Stromal cell of bone marrow (primary cell): ENCODE measurements around the gene GRB10.

Experiments
- DNase-seq: peaks from one replicate; pipeline ENCODE4 v3.0.0-alpha.2; 2012; ENCODE audit warnings: low read depth

Gene GRB10

DNA sequence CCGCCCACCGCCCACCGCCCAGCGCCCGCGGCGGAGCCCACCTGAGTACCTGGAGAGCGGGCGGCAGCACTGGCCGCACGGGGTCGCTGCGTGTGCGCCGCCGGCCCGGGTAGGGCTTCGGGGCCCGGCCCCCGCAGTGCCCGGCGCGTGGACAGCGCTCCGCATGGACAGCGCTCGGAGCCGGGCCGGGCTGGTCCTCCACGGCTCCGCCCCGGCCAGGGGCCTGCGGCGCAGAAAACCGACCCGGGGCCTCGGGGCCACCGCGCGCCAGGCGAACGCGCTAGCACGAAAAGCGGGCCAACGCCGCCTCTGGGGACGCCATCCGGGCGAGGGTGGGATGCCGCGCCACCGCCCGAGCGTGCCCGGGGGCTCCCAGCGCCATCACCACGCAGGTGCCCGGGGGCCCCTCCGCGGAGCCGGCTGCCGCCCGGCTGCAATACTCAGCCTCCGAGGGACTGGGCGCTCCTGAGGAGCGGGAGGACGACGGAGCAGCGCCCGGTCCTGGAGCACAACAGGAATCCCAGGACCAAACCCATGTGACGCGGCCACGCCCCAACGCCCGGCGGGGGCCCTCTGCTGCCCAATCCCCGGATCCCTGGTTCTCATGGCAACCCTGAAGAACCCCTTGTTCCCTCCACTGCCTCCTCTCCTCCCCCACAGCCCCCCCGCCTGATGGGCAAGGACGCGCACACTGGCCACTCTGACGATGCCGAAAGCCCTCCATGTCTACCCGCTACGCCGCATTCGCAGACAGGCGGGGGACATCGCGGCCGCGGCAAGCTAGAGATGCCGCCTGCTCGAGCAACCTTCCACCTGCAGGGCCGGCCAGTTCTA, at the start of gene GRB10:
Gene GRB10, minus strand, starts transcription at position 522 of the 834 bp plus-strand sequence. CDS start 50,574 bp downstream, outside the sequence.
- no peak for DNase-seq

DNA sequence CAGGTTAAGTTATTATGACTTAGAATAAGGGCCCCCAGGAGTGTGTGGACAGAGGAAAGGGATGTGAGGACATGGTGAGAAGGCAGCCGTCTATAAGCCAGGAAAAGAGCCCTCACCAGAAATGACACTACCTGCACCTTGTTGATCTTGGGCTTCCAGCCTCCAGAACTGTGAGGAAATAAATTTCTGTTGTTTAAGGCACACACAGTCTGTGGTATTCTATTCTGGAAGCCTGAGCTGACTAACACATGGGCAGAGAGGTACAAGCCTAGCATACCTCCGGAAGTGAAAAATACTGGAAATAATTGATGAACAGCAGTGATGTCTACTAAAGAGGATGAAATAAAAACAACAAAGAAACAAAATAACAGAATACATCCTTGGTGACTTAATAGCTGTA, 46.1 kb upstream of the GRB10 start:
- DNase-seq: no peak

DNA sequence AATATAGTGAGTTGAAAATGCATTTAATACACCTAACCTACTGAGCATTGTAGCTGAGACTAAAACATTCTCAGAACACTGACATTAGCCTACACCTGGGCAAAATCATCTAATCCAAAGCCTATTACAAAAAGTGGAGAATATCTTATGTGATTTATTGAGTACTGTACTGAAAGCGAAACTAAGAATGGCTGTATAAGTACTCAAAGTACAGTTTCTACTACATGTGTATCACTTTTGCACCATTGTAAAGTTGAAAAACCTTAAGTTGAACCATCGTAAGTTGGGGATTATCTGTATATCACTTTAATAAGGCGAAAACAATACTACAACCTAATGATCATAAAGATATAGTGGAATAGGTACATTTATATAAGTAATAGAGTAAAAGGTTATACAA, 45.4 kb upstream of the GRB10 start:
- no peak for DNase-seq

- DNase-seq: no peak
These were observed 44.6 kb upstream of the GRB10 start for GRCh38 chr7:50827281-50827680.

DNA sequence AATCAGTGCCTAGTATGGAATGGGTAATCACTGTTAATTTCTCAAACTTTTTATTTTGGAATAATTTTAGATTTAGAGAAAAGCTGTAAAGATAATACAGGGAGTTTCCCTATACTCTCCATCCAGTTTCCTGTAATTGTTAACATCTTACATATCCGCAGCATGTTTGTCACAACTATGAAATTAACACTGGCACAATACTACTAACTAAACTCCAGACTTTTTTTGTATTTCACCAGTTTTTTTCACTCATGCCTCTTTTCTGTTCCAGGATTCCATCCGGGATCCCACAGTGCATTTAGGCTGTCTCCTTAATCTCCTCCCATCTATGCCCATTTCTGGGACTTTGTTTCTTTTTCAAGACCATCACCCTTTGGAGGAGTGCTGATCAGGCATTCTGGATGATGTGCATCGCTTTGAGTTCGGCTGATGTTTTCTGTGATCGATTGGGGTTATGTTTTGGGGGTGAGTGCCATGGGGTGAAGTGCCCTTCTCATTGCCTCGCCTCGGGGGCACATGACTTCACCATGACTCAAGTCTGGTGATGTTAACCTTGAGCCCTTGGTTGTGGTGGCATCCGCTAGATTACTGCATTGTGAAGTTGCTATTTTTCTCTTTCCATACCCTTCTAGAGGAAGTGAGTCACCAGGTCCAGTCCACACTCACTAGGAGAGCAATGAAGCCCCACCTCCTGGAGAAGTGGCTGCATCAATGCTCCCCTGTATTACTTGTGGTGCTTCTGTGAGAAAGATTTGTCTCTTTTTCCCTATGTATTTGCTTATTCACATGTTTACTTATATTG, 43.9 kb upstream of the GRB10 start:
- peak; percentile 73 for DNase-seq

- no peak for DNase-seq
These were observed 42.8 kb upstream of the GRB10 start for GRCh38 chr7:50825465-50825864.

DNA sequence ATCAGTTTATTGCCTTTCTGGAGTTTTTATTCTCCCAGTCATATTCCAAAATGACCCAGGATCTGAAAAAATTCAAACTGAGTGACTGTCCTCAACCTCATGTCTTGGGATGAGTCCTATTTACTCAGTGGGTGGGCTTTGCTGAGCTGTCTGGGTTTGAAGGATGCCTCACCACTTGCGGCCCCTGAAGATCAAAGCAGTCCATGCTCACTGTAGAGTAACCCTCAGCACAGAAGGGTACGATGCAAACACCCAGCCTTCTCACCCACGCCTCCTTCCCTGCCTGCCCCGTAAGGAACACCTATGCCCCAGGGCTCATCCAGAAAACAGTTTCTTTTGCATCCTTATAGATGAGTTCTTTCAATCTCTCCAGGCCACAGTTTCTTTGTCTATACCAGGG, 42.2 kb upstream of the GRB10 start:
- no peak for DNase-seq

DNA sequence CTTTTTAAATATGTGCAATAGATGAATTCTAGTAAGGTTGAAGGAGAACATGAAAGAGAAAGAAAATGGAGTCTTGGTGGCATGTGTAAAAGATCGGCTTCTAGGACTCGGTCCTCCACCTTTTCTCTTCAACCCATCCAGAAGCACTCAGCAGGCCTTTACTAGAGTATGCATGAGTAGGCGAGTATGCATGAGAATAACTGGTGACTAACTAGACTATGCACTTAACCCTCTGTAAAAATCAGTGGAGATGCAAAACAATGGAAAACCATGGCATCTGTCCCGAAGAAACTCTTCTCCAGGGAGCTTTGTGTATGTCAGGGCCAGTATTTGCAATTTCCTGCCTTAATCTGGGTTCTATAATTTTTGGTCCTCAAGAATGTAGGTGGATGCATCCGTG, 40.0 kb upstream of the GRB10 start:
- DNase-seq: peak; percentile 40

GRCh38 chr7:50822110-50822509, 39.4 kb upstream of the GRB10 start:
- no peak for DNase-seq

GRCh38 chr7:50821457-50822008, 38.8 kb upstream of the GRB10 start:
- no peak for DNase-seq

- DNase-seq: no peak
These were observed 35.6 kb upstream of the GRB10 start for GRCh38 chr7:50818324-50818723.

- DNase-seq: no peak
These were observed 34.9 kb upstream of the GRB10 start for GRCh38 chr7:50817561-50817960.

DNA sequence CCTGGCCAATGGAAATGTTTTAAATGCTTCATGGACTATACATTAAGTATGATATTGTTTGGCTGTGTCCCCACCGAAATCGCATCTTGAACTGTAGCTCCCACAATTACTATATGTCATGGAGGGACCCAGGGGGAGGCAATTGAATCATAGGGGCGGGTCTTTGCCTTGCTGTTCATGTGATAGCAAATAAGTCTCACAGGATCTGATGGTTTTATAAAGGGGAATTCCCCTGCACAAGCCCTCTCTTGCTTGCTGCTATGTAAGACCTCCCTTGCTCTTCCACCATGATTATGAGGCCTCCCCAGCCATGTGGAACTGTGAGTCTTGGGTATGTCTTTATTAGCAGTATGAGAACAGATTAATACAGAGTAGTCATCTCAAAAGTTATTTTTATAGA, 32.4 kb upstream of the GRB10 start:
- DNase-seq: no peak

DNA sequence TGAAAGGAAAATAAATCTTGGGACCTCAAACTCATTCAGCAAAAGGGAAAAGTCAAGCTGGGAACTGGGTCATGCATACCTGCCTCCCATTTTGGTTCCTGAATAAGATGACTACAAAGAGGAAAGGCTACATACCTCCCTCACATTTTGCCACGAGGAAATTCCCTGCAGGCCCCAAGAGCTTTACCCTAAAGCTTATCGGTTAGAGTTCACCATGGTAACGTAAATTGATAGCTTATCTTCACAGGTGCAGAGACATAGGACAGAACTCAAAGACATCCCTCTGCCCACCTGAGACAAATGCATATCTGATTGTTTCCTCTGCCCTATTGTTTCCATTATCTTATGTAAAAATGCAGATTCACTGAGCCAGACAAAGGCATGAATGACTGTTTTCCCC, 31.5 kb upstream of the GRB10 start:
- no peak for DNase-seq

GRCh38 chr7:50812841-50813475, 30.3 kb upstream of the GRB10 start:
- DNase-seq: peak; percentile 71

GRCh38 chr7:50812094-50812493, 29.4 kb upstream of the GRB10 start:
- no peak for DNase-seq

GRCh38 chr7:50808282-50808888, 25.7 kb upstream of the GRB10 start:
- no peak for DNase-seq

- no peak for DNase-seq
These were observed 24.5 kb upstream of the GRB10 start for GRCh38 chr7:50807026-50807730.

DNA sequence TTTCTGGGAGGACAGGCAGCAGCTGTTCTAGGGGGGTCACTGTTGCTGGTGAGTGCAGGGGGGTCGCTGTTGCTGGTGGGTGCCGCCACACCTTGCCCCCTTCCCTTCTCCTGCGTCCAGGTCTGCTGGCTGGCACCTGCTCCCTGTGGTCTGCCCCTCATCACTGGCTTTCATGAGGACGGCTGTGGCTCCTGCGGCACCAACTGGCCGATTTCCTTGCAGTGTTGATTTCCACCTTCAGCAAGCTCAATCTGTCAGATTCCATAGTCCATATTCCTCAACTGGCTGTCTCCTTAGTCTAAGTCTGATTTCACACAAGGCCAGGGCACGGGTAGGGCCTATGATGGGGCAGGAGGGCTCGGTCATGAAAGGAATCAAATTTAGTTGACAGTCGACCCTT, 23.4 kb upstream of the GRB10 start:
- DNase-seq: no peak

DNA sequence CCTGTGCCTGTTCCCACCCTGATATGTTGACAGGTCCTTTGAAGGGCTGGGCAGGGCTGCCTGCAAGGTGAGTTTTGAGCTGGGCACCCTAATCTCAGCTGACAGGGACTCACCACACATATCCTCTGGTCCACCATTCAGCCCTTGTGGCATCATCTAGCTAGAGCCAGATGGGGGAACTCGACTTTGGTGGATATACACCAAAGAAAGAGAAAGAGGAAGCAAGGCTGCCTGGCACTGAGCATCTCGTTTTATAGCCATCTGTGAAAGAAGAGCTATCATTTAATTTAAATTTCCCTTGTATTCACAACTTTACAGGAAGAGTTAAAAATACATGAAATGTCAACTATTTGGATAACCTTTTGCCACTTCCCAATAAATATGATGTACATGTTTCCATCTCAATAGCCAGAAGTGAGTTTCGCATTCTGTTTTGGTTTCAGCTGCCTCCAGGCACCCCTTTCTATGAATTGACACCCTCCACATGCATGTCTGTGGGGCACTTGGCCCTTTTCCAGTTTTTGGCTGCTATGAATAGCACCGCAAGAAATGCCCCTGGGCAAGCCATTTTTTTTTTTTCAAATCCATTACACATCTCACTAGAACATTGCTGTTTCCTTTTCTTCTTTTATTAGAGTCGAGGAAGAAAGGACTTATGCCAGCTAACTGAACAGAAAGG, 22.9 kb upstream of the GRB10 start:
- no peak for DNase-seq
